ENCODE data around the gene CXCL14.

The CXCL14 gene

DNA sequence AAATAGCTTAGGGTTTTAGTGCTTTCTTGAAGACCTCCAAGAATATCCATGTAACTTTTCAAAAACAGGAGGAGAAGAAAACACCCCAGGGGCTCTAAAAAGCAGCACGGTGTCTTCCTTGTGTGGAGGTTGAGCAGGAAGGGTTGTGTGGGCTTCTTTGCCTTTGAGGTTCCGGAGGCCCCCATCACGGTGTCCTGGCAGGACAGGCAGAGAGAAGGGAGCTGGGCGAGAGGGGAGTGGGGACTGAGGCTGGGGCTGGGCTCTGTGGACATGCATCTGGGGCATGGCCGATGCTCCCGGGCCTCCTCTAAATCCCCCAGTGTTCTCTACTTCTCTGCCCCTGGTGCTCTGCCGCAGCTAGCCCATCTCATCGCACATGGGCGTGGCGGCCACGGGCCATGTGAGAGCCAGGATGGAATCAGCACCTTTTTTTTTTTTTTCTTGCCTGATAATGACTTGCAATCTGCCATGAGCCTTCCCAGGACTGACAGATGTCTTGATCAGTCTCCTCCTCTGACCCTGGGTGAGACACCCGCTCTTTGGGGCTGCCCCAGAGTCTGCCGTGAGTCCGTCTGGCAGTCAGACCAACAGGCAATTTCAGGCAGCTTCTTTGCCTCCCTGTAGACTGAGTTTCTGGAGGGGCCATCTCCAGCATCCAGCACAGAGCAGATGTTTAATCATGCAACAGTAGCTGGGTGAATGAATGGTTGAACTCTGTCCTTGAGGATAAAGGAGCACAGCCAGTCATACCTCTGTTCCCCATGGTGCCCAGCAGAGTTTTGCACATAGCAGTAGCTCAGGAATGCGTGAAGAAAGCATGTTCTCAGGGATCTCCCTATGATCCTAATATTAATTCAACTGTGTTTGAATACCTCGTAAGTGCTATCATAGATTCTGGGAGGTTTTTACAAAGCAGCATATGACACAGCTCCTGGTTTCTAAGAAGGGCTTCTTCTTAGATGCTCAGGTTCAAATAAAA lies 12.1 kb downstream of the CXCL14 start:
- DNase-seq = no peak

DNA sequence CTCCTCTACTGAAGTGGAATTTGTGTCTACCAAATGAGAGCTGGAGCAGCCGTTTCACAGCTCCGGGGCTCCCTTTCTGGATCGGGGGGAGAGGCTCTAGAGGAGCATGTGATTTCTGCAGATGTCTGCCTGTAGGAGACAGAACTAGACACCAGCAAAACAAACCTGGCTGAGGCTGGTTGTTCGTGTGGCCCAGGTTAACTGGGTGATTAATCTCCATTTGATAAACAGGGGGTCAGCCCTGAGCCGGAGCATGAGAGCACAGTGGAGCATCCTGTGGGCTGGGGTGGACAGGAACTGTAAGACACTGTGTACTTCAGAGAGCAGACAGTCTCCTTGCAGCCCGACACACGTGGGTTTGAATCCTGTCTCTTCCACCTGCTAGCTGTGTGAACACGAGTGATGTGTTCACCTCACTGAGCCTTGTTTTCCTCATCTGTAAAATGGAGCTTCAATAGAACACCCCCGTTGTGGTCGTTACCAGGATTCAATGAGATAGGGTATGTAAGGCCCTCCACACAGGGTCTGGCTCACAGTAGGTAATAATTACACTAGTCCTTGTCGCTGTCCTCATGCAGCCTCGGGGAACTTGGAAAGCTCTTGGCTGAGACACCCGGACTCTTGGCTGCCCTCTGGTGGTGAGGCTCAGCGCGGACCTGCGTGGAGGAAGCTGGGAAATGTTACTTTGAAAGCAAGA lies 12.9 kb downstream of the CXCL14 start:
- DNase-seq = peak; percentile 26

DNA sequence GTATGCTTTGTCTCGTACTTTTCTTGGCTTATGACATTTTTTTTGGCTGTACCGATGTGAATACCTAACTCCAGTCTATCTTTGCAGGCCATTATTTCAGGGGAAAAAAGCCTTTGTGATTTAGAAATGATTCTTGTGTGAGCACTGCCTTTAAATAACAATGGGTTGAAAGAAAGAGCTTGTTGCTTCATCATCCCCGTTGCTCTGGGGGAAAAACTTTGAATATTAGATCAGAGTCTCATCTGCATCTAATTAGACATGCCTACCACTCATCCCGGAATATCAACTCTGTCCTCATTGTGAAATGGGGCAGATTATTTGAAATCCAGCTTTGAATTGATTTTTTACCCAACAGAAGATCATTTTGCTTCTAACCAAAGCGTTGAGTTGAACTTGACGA lies 13.5 kb downstream of the CXCL14 start:
- DNase-seq = no peak

DNA sequence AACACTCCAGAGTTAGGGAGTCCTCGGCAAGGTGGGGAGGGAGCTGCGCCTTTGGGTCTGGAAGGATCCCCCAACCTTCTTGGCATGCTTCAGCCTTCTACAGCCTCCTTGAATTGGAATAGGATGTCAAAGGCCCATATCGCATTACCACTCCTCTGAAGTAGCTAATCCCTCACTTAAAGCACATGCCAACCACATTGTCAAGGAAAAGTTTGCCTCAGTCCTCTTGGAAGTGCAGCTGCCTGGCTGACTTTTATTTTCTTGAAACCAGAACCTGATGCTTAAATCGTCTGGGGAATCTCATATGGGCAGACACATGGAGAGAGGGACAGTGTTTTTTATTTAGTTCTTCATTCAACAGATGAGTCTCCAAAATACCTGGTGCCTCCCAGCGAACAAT lies 14.5 kb downstream of the CXCL14 start:
- no peak for DNase-seq

DNA sequence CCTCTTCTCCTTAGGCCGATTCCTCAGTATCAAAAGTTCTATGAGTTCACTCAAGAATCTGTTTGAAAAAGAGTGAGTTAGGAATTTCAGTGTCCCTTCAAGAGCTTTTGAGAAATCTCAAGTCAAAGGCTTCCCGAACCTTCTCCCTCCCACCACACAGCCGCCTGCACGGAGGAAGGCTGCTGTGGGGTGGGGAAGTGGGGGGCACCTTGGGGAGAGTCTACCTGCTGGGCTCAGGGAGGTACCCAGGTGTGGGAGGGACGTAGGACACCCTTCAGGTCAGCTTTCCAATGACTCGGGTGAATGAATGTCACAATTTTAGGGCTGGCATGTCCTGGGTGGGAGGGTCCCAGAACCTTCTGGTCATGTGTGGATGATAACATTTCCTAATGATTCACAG lies 17.5 kb downstream of the CXCL14 start:
- DNase-seq = no peak

DNA sequence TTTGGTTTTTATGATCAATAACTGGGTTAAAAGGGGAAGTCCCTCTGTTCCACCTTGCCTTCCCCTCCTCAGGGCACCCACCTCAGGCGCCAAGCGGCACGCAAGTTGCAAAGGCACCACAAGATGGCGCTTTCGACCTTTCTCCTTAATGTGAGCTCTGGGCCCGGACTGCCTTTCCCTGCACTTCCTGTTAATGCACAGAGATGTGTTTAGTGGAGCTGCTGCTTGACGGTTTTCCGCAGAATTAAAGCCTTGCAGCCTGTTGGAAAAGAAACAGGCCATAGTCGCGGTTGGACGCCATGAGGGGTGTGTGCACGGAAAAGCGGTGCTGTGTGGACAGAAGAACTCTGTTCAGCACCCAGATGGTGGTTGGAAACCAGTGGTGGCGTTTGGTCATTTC lies 17.9 kb downstream of the CXCL14 start:
- DNase-seq = peak; percentile 72

DNA sequence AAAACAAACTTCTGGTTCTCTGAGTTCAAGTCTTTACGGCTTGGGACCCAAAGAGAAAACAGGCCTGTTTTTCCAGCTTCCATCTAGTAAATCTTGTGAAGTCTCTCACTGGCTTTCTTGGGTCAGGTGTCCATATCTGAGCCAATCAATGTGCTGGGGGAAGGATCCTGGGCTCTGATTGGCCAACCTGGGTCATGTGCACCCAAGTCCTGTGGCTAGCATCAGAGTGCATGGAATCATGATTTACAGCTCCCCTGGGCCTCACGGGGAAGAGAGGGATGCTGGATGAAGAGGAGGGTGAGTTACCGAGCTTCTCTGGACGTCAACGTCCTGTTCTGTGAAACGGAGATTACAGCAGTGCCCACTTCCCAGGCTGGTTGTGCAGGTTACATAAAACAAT lies 19.4 kb downstream of the CXCL14 start:
- no peak for DNase-seq

DNA sequence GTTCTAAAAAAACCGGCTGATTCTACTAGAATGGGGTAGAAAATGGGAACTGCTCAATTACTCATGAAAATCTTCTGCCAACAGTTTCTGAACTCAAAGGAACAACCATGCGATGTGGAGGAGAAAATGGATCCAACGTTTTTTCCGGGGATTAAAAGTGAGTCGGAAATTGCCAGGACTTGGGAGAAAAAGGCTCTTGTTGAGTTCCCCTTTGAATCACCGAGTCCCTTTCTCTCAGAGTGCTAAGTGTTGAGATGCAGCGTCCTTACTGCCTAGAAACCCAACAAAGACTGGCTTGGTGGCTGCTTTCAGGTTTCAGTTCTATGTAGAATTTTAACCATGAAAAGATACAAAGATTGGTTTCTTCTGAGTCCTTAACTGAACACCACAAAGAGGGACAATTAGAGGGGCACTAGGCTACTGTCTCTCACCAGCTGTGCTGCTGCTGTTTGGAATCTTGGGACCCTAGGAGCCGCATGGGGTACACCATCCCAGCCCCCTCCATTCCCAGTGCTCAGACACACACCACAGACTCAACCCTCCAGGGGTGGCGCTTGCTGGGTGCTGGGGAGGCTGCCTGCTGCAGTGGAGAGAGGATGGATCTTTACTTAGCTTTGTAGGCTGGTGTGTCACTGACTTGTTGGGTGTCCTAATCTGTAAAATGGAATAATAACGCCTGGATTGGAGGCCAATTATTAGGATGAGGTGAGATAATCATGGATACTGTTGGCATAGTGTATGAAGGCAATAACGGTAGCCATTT lies 21.5 kb downstream of the CXCL14 start:
- DNase-seq = no peak

DNA sequence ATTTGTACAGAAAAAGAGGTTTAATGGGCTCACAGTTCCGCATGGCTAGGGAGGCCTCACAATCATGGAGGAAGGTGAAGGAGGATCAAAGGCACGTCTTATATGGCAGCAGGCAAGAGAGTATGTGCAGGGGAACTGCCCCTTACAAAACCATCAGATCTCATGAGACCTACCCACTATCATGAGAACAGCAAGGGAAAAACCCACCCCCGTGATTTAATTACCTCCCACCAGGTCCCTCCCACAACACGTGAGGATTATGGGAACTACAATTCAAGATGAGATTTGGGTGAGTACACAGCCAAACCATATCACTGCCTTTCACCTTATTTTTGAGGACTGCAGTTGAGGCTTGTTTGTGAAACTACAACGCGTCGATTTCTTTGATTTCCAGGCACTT lies 22.2 kb downstream of the CXCL14 start:
- no peak for DNase-seq

DNA sequence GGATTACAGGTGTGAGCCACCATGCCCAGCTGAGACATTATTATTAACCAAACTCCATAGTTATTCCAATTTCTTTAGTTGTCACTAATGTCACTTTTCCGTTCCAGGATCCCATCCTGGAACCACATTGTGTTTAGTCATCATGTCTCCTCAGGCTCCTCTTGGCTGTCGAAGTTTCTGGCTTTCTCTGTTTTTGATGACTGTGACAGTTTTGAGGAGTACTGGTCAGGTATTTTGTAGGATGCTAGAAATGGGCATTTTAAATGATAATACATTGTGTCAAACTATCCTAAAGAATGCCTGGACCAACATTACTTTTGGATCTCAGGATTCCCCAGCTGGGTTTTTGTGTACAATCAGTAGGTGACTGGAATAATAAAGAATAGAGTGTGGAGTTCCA lies 23.3 kb downstream of the CXCL14 start:
- DNase-seq = no peak

DNA sequence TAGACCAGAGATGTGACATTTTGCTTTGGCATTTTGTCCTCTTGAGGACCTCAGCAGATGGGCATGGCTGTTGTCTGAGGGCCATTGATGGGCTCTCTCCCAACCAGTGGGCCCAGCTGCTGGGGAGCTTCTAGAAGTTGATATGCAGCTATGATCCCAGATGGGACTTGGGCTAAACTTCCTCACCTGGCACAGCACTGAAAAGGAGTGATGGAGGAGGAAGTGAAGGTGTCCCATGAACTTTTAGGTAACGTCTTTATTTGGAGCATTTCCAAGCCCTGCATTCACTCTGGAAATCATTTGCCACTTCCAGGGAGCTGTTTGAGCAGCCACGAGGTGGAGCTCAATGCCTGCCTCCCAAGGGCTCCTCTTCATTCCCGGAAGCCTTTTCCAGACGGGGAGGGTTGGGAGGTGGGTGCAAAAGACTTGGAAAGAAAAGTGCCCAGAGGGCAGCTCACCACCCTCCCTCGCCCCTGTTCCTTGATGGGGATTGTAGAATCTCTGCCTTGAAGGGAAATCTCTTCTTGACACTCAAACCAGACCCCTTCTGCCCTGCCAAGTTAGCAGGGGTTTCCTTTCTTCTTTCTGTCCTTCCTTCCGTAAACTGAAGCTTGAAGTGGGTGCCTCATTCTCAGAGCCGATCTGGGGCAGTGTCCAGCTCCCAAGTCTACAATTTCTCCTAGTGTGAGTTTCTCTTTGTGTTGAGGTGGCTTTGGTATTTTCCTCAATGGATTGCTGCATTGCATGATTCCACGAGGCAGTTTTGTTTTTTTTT lies 24.9 kb downstream of the CXCL14 start:
- no peak for DNase-seq

DNA sequence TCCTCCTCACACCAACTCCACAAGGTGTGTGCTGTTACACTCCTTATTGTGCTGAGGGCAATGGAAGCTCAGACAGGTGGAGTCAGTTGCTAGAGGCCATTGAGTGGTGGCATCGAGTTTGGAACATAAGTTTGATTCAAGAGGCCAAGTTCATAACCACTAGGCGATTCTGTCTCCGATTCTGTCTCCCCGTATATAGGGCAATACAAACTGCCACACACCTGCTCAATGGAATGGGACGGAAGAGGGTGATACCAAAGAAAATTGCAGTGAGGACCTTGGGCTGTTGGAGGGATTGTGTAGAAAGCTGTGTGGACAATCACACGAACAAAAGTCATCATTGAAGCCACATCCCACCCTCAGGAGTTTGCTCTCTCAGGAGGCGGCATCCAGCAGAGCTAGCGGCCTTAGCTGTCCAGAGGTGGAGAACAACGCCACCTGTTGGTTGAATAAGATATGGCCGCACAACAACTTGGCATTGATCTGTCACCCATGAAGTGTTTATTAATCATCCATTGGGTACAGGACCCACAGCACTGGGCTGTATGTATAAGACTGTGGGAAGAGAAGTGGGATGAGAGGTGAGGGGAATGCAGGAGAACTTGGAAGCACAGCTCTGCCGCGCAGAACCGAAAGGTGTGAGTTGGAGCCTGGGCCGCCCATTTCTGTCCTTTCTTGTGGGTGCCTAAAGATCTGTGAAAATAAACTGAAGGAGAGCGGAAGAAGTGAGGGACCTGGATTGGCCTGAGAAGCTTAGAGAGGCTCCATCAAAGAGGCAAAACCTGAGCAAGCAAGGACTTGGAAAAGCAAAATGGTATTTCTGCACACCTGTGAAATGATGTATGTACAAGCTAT lies 27.0 kb downstream of the CXCL14 start:
- peak; percentile 58 for DNase-seq

DNA sequence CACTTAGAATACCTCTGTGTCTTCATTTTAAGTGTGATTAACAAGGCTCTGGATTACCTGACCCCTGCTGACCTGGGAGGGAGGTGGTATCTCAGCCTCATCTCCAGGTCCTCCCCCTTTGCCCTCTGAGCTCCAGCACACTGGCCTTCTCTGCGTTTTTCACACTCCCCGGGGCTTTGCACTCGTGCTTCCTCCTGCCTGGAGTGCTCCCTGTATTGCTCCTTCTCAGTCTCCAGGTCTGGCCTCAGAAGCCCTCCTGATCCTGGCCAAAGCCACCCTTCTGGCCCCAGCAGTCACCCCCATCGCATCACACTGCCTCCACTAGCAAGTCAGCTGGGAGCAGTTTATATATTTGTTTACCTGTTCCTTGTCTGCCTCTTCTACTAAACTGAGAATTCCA lies 29.4 kb downstream of the CXCL14 start:
- no peak for DNase-seq

DNA sequence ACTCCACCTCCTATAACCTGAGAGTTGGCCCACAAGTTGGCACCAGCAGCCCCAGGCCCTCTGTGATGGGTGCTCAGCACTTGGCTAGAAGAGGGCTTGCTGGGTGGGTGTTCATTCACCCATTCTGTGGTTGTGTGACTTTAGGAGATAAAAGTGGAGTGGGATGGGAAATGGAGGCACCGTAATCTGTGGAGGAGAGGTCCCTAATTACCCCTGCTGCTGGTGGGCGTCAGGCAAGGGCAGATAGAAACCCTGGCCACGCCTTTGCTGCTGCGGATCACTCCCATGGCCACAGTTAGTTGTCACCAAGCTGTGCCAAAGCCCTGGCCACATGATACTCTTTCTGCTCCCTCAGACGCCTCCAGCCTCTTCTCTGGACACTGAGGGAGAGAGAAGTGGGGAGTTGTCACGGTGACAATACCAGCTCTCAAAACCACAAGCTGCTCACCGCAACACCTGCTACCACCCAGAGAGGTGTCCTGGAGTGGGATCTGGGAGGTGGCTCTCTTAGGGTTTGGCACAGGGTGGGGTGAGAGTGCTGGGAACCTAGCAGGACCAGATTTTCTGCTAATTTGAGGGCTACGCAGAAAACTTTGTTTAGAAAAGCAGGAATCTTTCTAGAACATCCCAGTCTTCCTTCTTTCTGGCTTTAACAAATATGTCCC lies 31.1 kb downstream of the CXCL14 start:
- no peak for DNase-seq

DNA sequence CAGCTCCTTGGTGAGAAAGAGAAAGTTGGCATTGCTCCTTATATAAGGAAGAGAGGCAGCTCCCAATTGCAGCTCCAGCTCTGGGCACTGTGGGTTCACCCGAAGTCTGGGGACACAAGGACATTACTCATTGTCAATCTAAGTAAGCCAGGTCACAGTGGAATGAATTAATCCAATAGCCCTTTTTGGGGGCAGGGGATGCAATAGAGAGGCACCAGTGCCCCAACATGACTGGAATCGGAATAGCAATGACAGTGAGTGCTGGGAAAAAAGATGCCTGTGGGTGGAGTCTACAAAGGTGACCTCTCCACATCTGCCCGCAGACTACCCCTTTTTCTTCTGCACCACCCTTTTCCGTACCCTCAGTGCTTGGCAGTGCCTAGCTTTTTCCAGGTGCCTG lies 31.9 kb downstream of the CXCL14 start:
- peak; percentile 9 for DNase-seq

DNA sequence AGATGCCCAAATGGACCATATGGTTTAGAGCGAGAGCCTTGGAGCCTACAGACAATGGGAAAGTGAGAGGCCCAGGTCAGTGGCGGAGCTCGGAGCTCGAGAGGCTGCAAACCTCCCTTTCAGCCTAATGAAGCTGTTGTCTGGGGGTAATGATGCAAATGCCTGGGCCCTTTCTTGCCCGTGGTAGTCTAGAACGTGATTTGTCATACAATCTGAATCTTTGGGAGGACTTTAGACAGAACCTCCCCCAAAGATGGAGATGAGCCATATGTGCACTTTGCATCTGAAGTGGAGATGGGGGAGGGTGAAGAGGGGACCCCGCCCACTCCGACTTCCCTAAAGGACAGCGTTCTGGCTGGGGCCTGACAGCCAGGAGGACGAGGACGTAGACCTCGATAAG lies 32.7 kb downstream of the CXCL14 start:
- no peak for DNase-seq

DNA sequence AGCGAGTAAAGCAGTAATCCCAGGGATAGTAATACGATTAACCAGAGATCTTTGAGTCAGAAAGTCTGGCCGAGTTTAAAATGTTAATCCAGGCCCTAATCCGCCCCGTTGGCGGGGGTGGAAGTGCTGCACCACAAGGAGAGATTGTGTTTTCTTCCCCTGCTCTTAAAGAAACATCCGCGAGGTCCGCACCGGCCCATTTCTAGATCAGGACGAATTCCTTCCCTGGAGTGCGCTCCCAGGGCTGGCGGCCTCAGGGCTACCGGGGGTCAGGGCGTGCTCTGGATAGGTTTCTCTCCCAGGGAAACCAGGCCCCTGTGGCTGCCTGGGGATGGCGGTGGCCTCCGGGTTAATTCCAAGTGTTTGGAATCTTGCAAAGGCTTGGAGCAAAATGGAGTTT lies 33.7 kb downstream of the CXCL14 start:
- DNase-seq = no peak

DNA sequence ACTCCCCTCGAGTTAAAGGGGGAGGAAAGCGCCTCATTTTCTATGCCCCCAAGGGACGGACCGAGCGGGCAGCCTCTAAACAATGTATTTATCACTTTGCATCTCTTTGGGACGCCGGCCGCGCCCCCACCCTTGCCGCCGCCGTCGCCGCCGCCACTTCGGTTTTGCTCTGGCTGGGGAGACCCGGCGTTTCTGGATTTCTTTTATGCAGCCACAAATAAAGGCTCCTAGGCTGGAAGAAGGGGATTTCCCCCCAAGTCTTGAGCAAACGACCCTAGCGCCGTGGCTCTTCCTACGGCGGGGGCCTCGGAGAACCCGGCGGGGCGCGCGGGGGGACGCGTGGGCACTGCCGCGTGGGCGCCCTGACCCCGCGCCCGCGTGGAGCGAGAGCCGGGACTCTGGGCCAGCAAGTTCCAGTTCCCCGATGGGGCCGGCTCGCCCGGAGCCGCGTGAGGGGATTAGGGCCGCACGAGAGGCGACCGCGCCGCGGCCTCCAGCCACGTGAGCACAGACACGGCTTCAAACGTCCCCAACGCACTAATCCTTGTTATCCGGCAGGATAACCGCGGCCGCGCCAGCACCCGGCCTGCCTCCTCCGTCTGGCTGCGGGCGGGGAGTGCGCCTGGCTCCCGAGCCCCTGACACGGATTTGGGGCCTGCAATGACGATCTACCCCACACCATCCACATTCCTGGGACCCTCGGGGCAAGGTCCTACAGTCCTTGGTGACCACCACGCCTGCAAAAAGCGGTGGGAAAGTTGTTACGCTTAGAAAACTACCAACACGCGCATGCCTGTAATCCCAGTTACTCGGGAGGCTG lies 35.1 kb downstream of the CXCL14 start:
- DNase-seq = no peak

DNA sequence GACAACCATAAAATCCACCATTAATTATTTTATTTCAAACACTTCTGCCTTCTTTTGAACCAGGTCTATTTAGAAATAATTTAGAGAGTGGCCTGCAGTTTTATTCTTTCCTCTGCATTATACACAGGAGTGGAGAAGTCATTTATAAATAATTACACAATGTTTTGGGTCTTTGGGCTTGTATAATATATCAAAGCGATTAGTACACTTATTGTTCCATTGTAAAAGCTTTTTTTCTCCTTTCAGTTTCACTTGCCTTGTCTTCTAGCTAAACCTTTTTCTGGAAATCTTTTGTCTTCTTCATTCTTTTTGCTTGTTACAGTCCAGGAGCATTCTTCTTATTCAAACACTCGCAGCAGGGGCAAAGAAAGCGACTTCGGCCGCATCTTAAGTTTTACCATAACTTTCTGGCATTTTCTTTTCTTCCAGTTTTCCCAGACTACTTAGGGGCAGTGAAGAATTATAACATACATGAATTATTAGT lies 35.7 kb downstream of the CXCL14 start:
- no peak for DNase-seq

Measured in NCI-H1694 treated with DMSO at 0.1 percent for 48 hours (cell line).